IMR-90 (cell line): ENCODE data around the gene BATF. TPM values are rescaled to one million over a fixed set of nuclear protein-coding genes. Genes with fewer than 3 reads are reported as not detected.

Experiments used
- ATAC-seq: fragments of 200-7000 bp; cut with Tn5 transposase; 2 replicates; pipeline ENCODE4 v1.9.1; 2020; ENCODE audit warnings: low read depth, mild to moderate bottlenecking, moderate library complexity
- BruUV-seq: library from RNA; stranded (reverse); fragments of 400-500 nt; replicated peaks from 2 replicates; lab custom pipeline; 2021; lab: Mats Ljungman, UMichigan
- CTCF ChIA-PET: fragments of 300-600 bp; formaldehyde crosslinking; extraction: SDS; loops from one replicate; lab custom pipeline; 2021; ENCODE audit warnings: antibody characterized with exemption; lab: Yijun Ruan, JAX
- POLR2A ChIA-PET: fragments of 300-600 bp; sonication (Branson Sonifier 250); formaldehyde crosslinking; loops from one replicate; lab custom pipeline; 2022; ENCODE audit warnings: antibody characterized with exemption; ENCODE audit not compliant: unreplicated experiment; lab: Charles Lee
- DNase-seq: peaks from one replicate; pipeline ENCODE4 v3.0.0; 2013
- H2AFZ ChIP-seq: replicated peaks from 2 replicates; pipeline ENCODE3; 2013; ENCODE audit warnings: low read length, mild to moderate bottlenecking; ENCODE audit not compliant: poor library complexity
- H2AK5ac ChIP-seq: 2 replicates; pipeline ENCODE4 v1.6.1; 2013; ENCODE audit warnings: low read depth, low read length, inconsistent platforms
- H2AK9ac ChIP-seq: replicated peaks from 2 replicates; pipeline ENCODE3; 2013; ENCODE audit warnings: mild to moderate bottlenecking, low read depth, low read length, moderate library complexity; ENCODE audit not compliant: poor library complexity
- H2BK120ac ChIP-seq: 2 replicates; pipeline ENCODE4 v1.6.1; 2013; ENCODE audit warnings: low read depth, low read length, inconsistent platforms
- H2BK15ac ChIP-seq: 3 replicates; pipeline ENCODE4 v1.6.1; 2013; ENCODE audit warnings: low read depth, low read length, inconsistent platforms
- H2BK20ac ChIP-seq: 2 replicates; pipeline ENCODE4 v1.6.1; 2013; ENCODE audit warnings: low read depth, mild to moderate bottlenecking, inconsistent platforms, low read length, moderate library complexity
- H2BK5ac ChIP-seq: 2 replicates; pipeline ENCODE4 v1.6.1; 2013; ENCODE audit warnings: mild to moderate bottlenecking, low read depth, low read length, inconsistent platforms; ENCODE audit not compliant: poor library complexity, severe bottlenecking
- H3K14ac ChIP-seq: replicated peaks from 2 replicates; pipeline ENCODE4 v1.6.1; 2013; ENCODE audit warnings: low read depth, low read length, inconsistent platforms
- H3K18ac ChIP-seq: 2 replicates; pipeline ENCODE4 v1.6.1; 2013; ENCODE audit warnings: low read depth, low read length, control low read depth
- H3K23ac ChIP-seq: 2 replicates; pipeline ENCODE4 v1.6.1; 2013; ENCODE audit warnings: low read depth, low read length, inconsistent platforms
- H3K27ac ChIP-seq: 2 replicates; pipeline ENCODE4 v1.5.1; 2013; ENCODE audit warnings: mild to moderate bottlenecking, control low read depth, low read length; ENCODE audit not compliant: insufficient read depth
- H3K27me3 ChIP-seq: 2 replicates; pipeline ENCODE4 v1.6.1; 2013; ENCODE audit warnings: low read length; ENCODE audit not compliant: control insufficient read depth, insufficient read depth
- H3K36me3 ChIP-seq: 2 replicates; pipeline ENCODE4 v1.6.1; 2013; ENCODE audit warnings: low read length, mixed read lengths; ENCODE audit not compliant: control insufficient read depth, insufficient read depth
- H3K4ac ChIP-seq: 2 replicates; pipeline ENCODE4 v1.6.1; 2013; ENCODE audit warnings: low read depth, low read length, inconsistent platforms
- H3K4me1 ChIP-seq: 2 replicates; pipeline ENCODE4 v1.6.1; 2013; ENCODE audit warnings: low read length, mixed read lengths; ENCODE audit not compliant: control insufficient read depth, insufficient read depth
- H3K4me2 ChIP-seq: 2 replicates; pipeline ENCODE4 v1.6.1; 2013; ENCODE audit warnings: low read depth, mild to moderate bottlenecking, control low read depth, low read length, moderate library complexity
- H3K4me3 ChIP-seq: 2 replicates; pipeline ENCODE4 v1.5.1; 2013; ENCODE audit warnings: low read depth, mild to moderate bottlenecking, control low read depth, low read length, moderate library complexity; ENCODE audit not compliant: insufficient read depth
- H3K56ac ChIP-seq: 2 replicates; pipeline ENCODE4 v1.6.1; 2013; ENCODE audit warnings: low read length, inconsistent platforms; ENCODE audit not compliant: insufficient read depth; ENCODE audit errors: extremely low read depth
- H3K79me1 ChIP-seq, 2 experiments: 2 replicates each; pipeline ENCODE4 v1.6.1; 2013; ENCODE audit warnings: low read length in 2 of 2, inconsistent platforms in 1 of 2, low read depth in 1 of 2
- H3K9ac ChIP-seq: 2 replicates; pipeline ENCODE4 v1.6.1; 2013; ENCODE audit warnings: low read depth, low read length, control low read depth
- H3K9me1 ChIP-seq: 2 replicates; pipeline ENCODE4 v1.6.1; 2013; ENCODE audit warnings: low read length, inconsistent platforms; ENCODE audit not compliant: insufficient read depth
- H3K9me3 ChIP-seq: 2 replicates; pipeline ENCODE4 v1.6.1; 2013; ENCODE audit warnings: low read length; ENCODE audit not compliant: control insufficient read depth, insufficient read depth
- H4K20me1 ChIP-seq: 2 replicates; pipeline ENCODE4 v1.6.1; 2013; ENCODE audit warnings: low read length, inconsistent platforms; ENCODE audit not compliant: insufficient read depth
- H4K5ac ChIP-seq: 2 replicates; pipeline ENCODE4 v1.6.1; 2013; ENCODE audit warnings: mild to moderate bottlenecking, low read depth, low read length, control low read depth
- H4K8ac ChIP-seq, 2 experiments: 2 replicates each; pipeline ENCODE4 v1.6.1; 2013; ENCODE audit warnings: low read depth in 2 of 2, low read length in 2 of 2, control low read depth in 1 of 2, inconsistent platforms in 1 of 2
- H4K91ac ChIP-seq: 2 replicates; pipeline ENCODE4 v1.6.1; 2013; ENCODE audit warnings: low read depth, low read length, inconsistent platforms; ENCODE audit not compliant: insufficient read depth
- BHLHE40 ChIP-seq: fragments of 150-350 bp; IDR thresholded peaks from 2 replicates; pipeline ENCODE4 v1.6.1; 2016; ENCODE audit warnings: mild to moderate bottlenecking, low read depth, low read length
- CEBPB ChIP-seq: IDR thresholded peaks from 2 replicates; pipeline ENCODE4 v1.6.1; 2012; ENCODE audit warnings: low read depth, low read length, improper control_type of control experiment
- CHD1 ChIP-seq: IDR thresholded peaks from 2 replicates; pipeline ENCODE4 v1.6.1; 2012; ENCODE audit warnings: low read depth, low read length, improper control_type of control experiment
- MAFK ChIP-seq: IDR thresholded peaks from 2 replicates; pipeline ENCODE4 v1.6.1; 2012; ENCODE audit warnings: low read depth, low read length, improper control_type of control experiment
- MAZ ChIP-seq: IDR thresholded peaks from 2 replicates; pipeline ENCODE4 v1.6.1; 2012; ENCODE audit warnings: low read depth, mild to moderate bottlenecking, low read length, improper control_type of control experiment, moderate library complexity, borderline replicate concordance
- MXI1 ChIP-seq: IDR thresholded peaks from 2 replicates; pipeline ENCODE4 v1.6.1; 2012; ENCODE audit warnings: low read depth, mild to moderate bottlenecking, low read length, moderate library complexity, borderline replicate concordance
- NFE2L2 ChIP-seq: fragments of 150-350 bp; IDR thresholded peaks from 2 replicates; pipeline ENCODE4 v1.6.1; 2016; ENCODE audit warnings: low read depth, mild to moderate bottlenecking, low read length
- POLR2A ChIP-seq: IDR thresholded peaks from 2 replicates; pipeline ENCODE4 v1.6.1; 2012; ENCODE audit warnings: mild to moderate bottlenecking, low read depth, low read length
- RAD21 ChIP-seq: IDR thresholded peaks from 2 replicates; pipeline ENCODE4 v1.6.1; 2012; ENCODE audit warnings: low read length, improper control_type of control experiment
- RCOR1 ChIP-seq: IDR thresholded peaks from 2 replicates; pipeline ENCODE4 v1.6.1; 2012; ENCODE audit warnings: mild to moderate bottlenecking, low read length, improper control_type of control experiment; ENCODE audit not compliant: insufficient replicate concordance
- RFX5 ChIP-seq: IDR thresholded peaks from 2 replicates; pipeline ENCODE4 v1.8.0; 2012; ENCODE audit warnings: low read depth, mild to moderate bottlenecking, low read length, moderate library complexity
- SMC3 ChIP-seq: fragments of 150-350 bp; IDR thresholded peaks from 2 replicates; pipeline ENCODE4 v1.6.1; 2016; ENCODE audit warnings: low read depth, mild to moderate bottlenecking, antibody characterized with exemption, low read length, moderate library complexity
- WGBS, 2 experiments: methylation state at CpG; one replicate each; pipeline versions ENCODE4 v1.1.5 to v1.1.7; 2013; ENCODE audit warnings: missing lambda C conversion rate in 2 of 2; ENCODE audit not compliant: insufficient read length in 1 of 2; ENCODE audit errors: extremely low coverage in 2 of 2; 5-methylcytosine and 5-hydroxymethylcytosine counted together
- dilution Hi-C: fragments of 300-500 bp; cut with HindIII; formaldehyde crosslinking; loops from one replicate; pipeline ENCODE4 v1.14.3; 2018; ENCODE audit warnings: low sequenced_read_pairs; ENCODE audit not compliant: unreplicated experiment
- in situ Hi-C: fragments of 300-500 bp; cut with MboI; formaldehyde crosslinking; loops from 3 replicates; pipeline ENCODE4 v1.14.3; 2019; ENCODE audit warnings: low sequenced_read_pairs, inconsistent platforms, mixed read lengths
- intact Hi-C: fragments of 100-400 bp; cut with micrococcal nuclease; formaldehyde crosslinking; loops from 2 replicates; pipeline ENCODE4 v1.10.0; 2022
- polyA plus RNA-seq, 3 experiments: library from polyadenylated mRNA; depleted of rRNA; stranded (reverse); fragments of >200 nt; gene quantifications; 2 replicates each; pipeline ENCODE4 v1.2.3, GENCODE V29; 2012; ENCODE audit warnings: low replicate concordance in 1 of 3
- total RNA-seq: library from RNA; depleted of rRNA; stranded (reverse); fragments of >200 nt; gene quantifications from 2 replicates; pipeline ENCODE4 v1.2.3, GENCODE V29; 2012
- TF ChIP-seq, protein P1 (sequence below): fragments of 150-350 bp; IDR thresholded peaks from 2 replicates; pipeline ENCODE4 v1.6.1; 2017; ENCODE audit warnings: mild to moderate bottlenecking, antibody characterized with exemption, low read length, low read depth
- TF ChIP-seq, protein P2 (sequence below): fragments of 150-350 bp; IDR thresholded peaks from 2 replicates; pipeline ENCODE4 v1.6.1; 2016; ENCODE audit warnings: low read depth, mild to moderate bottlenecking, low read length, moderate library complexity, borderline replicate concordance
- TF ChIP-seq, protein P3 (sequence below): conservative IDR thresholded peaks from 2 replicates; pipeline ENCODE4 v1.5.1; 2012; ENCODE audit warnings: mild to moderate bottlenecking, low read depth, low read length, improper control_type of control experiment

The BATF gene
- total and polyA plus RNA-seq, 2 of the 4 experiments (the other 2 are of a cell fraction) = not detected

GRCh38 chr14:75513911-75514672, 8.2 kb upstream of the BATF start:
- no peak overlapping the region for H4K91ac ChIP-seq
- no peak overlapping the region for H3K27ac ChIP-seq
- no TSS peak for BruUV-seq
- H3K56ac ChIP-seq = no peak overlapping the region
- dilution Hi-C loops = no loop called here
- H2BK120ac ChIP-seq = no peak overlapping the region
- peaks cover 21% of the 10 kb centered on the region for H3K27me3 ChIP-seq
- peaks cover 4% of the 10 kb centered on the region for H3K9me3 ChIP-seq
- in situ Hi-C loops = no loop called here
- H2BK15ac ChIP-seq = no peak overlapping the region
- H3K14ac ChIP-seq = no peak overlapping the region
- H3K9me1 ChIP-seq = no peaks in the 10 kb centered on the region
- no peak overlapping the region for H2BK5ac ChIP-seq
- no peaks in the 10 kb centered on the region for H4K20me1 ChIP-seq
- H3K18ac ChIP-seq = no peak overlapping the region
- no peak overlapping the region for H2BK20ac ChIP-seq
- CTCF ChIA-PET = interaction anchor here (0.7 to 1.3 kb wide), 2 partner anchors 47 to 331 kb away, joined by 3 to 4 read pairs; no protein-coding TSS in a partner anchor
- H3K79me1 ChIP-seq = no peaks in the 10 kb centered on the region
- no peak overlapping the region for H3K9ac ChIP-seq
- H3K4ac ChIP-seq = no peak overlapping the region
- H2AK5ac ChIP-seq = no peak overlapping the region
- H4K5ac ChIP-seq = no peak overlapping the region
- H3K23ac ChIP-seq = no peak overlapping the region
- ATAC-seq (no peak), DNase-seq (no peak)
- H4K8ac ChIP-seq = no peak overlapping the region
- WGBS, 2 experiments = 100% methylated on average over 2 of the region's 12 CpGs; no CpG with 5 or more reads in 1 of the 2 experiments
- intact Hi-C loops = no loop called here
- H3K4me1 ChIP-seq = no peaks in the 10 kb centered on the region
- H2AFZ ChIP-seq = no peak overlapping the region
- H3K36me3 ChIP-seq = no peaks in the 10 kb centered on the region
- no peak overlapping the region for H3K4me3 ChIP-seq
- H2AK9ac ChIP-seq = no peak overlapping the region
- H3K4me2 ChIP-seq = no peak overlapping the region
- POLR2A ChIA-PET = no interaction called here
- TF ChIP-seq RAD21 = no peak
- TF ChIP-seq CEBPB = no peak
- no peak for TF ChIP-seq POLR2A
- TF ChIP-seq, protein P1, sequence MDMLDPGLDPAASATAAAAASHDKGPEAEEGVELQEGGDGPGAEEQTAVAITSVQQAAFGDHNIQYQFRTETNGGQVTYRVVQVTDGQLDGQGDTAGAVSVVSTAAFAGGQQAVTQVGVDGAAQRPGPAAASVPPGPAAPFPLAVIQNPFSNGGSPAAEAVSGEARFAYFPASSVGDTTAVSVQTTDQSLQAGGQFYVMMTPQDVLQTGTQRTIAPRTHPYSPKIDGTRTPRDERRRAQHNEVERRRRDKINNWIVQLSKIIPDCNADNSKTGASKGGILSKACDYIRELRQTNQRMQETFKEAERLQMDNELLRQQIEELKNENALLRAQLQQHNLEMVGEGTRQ = no peak
- TF ChIP-seq CHD1 = no peak
- no peak for TF ChIP-seq MAZ
- no peak for TF ChIP-seq SMC3
- TF ChIP-seq MXI1 = no peak
- TF ChIP-seq, protein P2, sequence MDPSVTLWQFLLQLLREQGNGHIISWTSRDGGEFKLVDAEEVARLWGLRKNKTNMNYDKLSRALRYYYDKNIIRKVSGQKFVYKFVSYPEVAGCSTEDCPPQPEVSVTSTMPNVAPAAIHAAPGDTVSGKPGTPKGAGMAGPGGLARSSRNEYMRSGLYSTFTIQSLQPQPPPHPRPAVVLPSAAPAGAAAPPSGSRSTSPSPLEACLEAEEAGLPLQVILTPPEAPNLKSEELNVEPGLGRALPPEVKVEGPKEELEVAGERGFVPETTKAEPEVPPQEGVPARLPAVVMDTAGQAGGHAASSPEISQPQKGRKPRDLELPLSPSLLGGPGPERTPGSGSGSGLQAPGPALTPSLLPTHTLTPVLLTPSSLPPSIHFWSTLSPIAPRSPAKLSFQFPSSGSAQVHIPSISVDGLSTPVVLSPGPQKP = no peak
- TF ChIP-seq MAFK = no peak
- TF ChIP-seq BHLHE40 = no peak
- TF ChIP-seq NFE2L2 = no peak
- no peak for TF ChIP-seq RCOR1
- no peak for TF ChIP-seq RFX5
- TF ChIP-seq, protein P3, sequence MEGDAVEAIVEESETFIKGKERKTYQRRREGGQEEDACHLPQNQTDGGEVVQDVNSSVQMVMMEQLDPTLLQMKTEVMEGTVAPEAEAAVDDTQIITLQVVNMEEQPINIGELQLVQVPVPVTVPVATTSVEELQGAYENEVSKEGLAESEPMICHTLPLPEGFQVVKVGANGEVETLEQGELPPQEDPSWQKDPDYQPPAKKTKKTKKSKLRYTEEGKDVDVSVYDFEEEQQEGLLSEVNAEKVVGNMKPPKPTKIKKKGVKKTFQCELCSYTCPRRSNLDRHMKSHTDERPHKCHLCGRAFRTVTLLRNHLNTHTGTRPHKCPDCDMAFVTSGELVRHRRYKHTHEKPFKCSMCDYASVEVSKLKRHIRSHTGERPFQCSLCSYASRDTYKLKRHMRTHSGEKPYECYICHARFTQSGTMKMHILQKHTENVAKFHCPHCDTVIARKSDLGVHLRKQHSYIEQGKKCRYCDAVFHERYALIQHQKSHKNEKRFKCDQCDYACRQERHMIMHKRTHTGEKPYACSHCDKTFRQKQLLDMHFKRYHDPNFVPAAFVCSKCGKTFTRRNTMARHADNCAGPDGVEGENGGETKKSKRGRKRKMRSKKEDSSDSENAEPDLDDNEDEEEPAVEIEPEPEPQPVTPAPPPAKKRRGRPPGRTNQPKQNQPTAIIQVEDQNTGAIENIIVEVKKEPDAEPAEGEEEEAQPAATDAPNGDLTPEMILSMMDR = no peak
